H7 (cell line): ENCODE data around the gene C8G. TPM values are rescaled to one million over a fixed set of nuclear protein-coding genes. Genes with fewer than 3 reads are reported as not detected.

Source experiments
- DNase-seq: peaks from one replicate; pipeline ENCODE4 v3.0.0; 2012
- H3K27me3 ChIP-seq: 2 replicates; pipeline ENCODE4 v1.6.0; 2011; ENCODE audit warnings: mild to moderate bottlenecking, low read length; ENCODE audit not compliant: control insufficient read depth, insufficient read depth
- H3K36me3 ChIP-seq: replicated peaks from 2 replicates; pipeline ENCODE4 v1.5.1; 2011; ENCODE audit warnings: low read length; ENCODE audit not compliant: control insufficient read depth, insufficient read depth
- H3K4me3 ChIP-seq: 2 replicates; pipeline ENCODE4 v1.5.1; 2011; ENCODE audit warnings: low read depth, mild to moderate bottlenecking, control low read depth, low read length, moderate library complexity; ENCODE audit not compliant: insufficient read depth
- total RNA-seq: library from RNA; depleted of rRNA; stranded (reverse); fragments of >200 nt; shearing (Covaris generic); gene quantifications from 2 replicates; pipeline ENCODE4 v1.2.3, GENCODE V29; 2014

The C8G gene
- total RNA-seq, 1 experiment from 2014 or later = not detected

GRCh38 chr9:136951541-136952320 is 6.7 kb downstream of the C8G start, which contains the start of gene LCN12:
Gene LCN12, plus strand, starts transcription at chr9:136952273. Its CDS starts 55 bp downstream, at chr9:136952328.
- Histone ChIP-seq H3K4me3 (no peak within 1 kb of the TSS), H3K36me3 (no peaks in the 10 kb centered on the region), H3K27me3 (no peaks in the 10 kb centered on the region)
- DNase-seq = no peak

- Histone ChIP-seq H3K36me3 (no peaks in the 10 kb centered on the region), H3K27me3 (no peaks in the 10 kb centered on the region), H3K4me3 (no peak overlapping the region)
- no peak for DNase-seq
Observed at GRCh38 chr9:136952321-136952850, 7.3 kb downstream of the C8G start.

- DNase-seq = no peak
- H3K4me3 ChIP-seq = no peak overlapping the region
- H3K27me3 ChIP-seq = no peaks in the 10 kb centered on the region
- no peaks in the 10 kb centered on the region for H3K36me3 ChIP-seq
Observed at GRCh38 chr9:136952876-136953770, 8.1 kb downstream of the C8G start.

- Histone ChIP-seq H3K36me3 (no peaks in the 10 kb centered on the region), H3K4me3 (no peak overlapping the region), H3K27me3 (no peaks in the 10 kb centered on the region)
- no peak for DNase-seq
Observed at GRCh38 chr9:136953771-136954269, 8.8 kb downstream of the C8G start.

- no peak for DNase-seq
- no peaks in the 10 kb centered on the region for H3K27me3 ChIP-seq
Observed at GRCh38 chr9:136954270-136955083, 9.4 kb downstream of the C8G start.

GRCh38 chr9:136955202-136955942 is 10.3 kb downstream of the C8G start:
- Histone ChIP-seq H3K36me3 (no peaks in the 10 kb centered on the region), H3K4me3 (no peak overlapping the region), H3K27me3 (no peaks in the 10 kb centered on the region)
- DNase-seq = no peak

More at GRCh38 chr9:136954270-136955083, 9.4 kb downstream of the C8G start:
- no peaks in the 10 kb centered on the region for H3K36me3 ChIP-seq
- H3K4me3 ChIP-seq = no peak overlapping the region

GRCh38 chr9:136955943-136956335 is 10.9 kb downstream of the C8G start:
- H3K4me3 ChIP-seq = no peak overlapping the region
- no peaks in the 10 kb centered on the region for H3K27me3 ChIP-seq
- H3K36me3 ChIP-seq = no peaks in the 10 kb centered on the region
- no peak for DNase-seq

- no peak overlapping the region for H3K4me3 ChIP-seq
- H3K27me3 ChIP-seq = no peaks in the 10 kb centered on the region
- H3K36me3 ChIP-seq = no peaks in the 10 kb centered on the region
- DNase-seq = no peak
Observed at GRCh38 chr9:136956604-136957003, 11.6 kb downstream of the C8G start.

GRCh38 chr9:136957461-136957860 is 12.4 kb downstream of the C8G start:
- Histone ChIP-seq H3K36me3 (no peaks in the 10 kb centered on the region), H3K4me3 (no peak overlapping the region), H3K27me3 (no peaks in the 10 kb centered on the region)
- no peak for DNase-seq

GRCh38 chr9:136957901-136958300 is 12.9 kb downstream of the C8G start:
- no peak overlapping the region for H3K4me3 ChIP-seq
- DNase-seq = no peak
- no peaks in the 10 kb centered on the region for H3K27me3 ChIP-seq
- no peaks in the 10 kb centered on the region for H3K36me3 ChIP-seq

GRCh38 chr9:136958473-136958872 is 13.4 kb downstream of the C8G start:
- Histone ChIP-seq H3K4me3 (no peak overlapping the region), H3K27me3 (no peaks in the 10 kb centered on the region), H3K36me3 (no peaks in the 10 kb centered on the region)
- DNase-seq = no peak

- no peaks in the 10 kb centered on the region for H3K27me3 ChIP-seq
- no peaks in the 10 kb centered on the region for H3K36me3 ChIP-seq
- H3K4me3 ChIP-seq = no peak overlapping the region
- no peak for DNase-seq
Observed at GRCh38 chr9:136958898-136959850, 14.1 kb downstream of the C8G start.
